ENCODE data around the gene TEX2. TPM values are rescaled to one million over a fixed set of nuclear protein-coding genes. Genes with fewer than 3 reads are reported as not detected.
A peak's percentile ranks its signal among the peaks of the same experiment; 100 is the strongest.

The TEX2 gene
- total RNA-seq, 6 experiments from 2014 or later, result 29.1 to 46.6 (median 33.7) TPM

- peaks cover 0 to 63% (median 18%) of the 10 kb centered on the region in 4 donors for H3K4me1 ChIP-seq
- intact Hi-C loops (cut with DNase I), result no loop called here
- DNase-seq, result peak in 1 of 3 donors; percentile 39
- 54% methylated on average over 5 of the region's 5 CpGs for WGBS (ENCODE audit: insufficient coverage, low coverage, low lambda C conversion rate, missing lambda C conversion rate)
- no peaks in the 10 kb centered on the region for H3K9me3 ChIP-seq
- ATAC-seq, result peak; percentile 62 to 77 (median 72)
- H3K27ac ChIP-seq, result peak overlapping the region; percentile 32 to 72 (median 48)
- no peaks in the 10 kb centered on the region for H3K27me3 ChIP-seq
- TF ChIP-seq POLR2A (IDR thresholded peaks at IDR 0.05) (no peak), CTCF (IDR thresholded peaks at IDR 0.05) (no peak)
- H3K36me3 ChIP-seq, result no peaks in the 10 kb centered on the region
- H3K4me3 ChIP-seq, result no peak overlapping the region
Measured at GRCh38 chr17:64107500-64108236, 155.4 kb downstream of the TEX2 start.

GRCh38 chr17:64106918-64107317 is 156.1 kb downstream of the TEX2 start:
- WGBS (ENCODE audit: insufficient coverage, low coverage, low lambda C conversion rate, missing lambda C conversion rate), result 41% methylated on average over 3 of the region's 3 CpGs
- DNase-seq (peak in 1 of 3 donors; percentile 43), ATAC-seq (peak; percentile 37 to 64 (median 59))
- Histone ChIP-seq H3K27me3 (no peaks in the 10 kb centered on the region), H3K4me1 (peaks cover 0 to 63% (median 18%) of the 10 kb centered on the region in 4 donors), H3K27ac (peak overlapping the region; percentile 32 to 72 (median 48)), H3K4me3 (no peak overlapping the region), H3K36me3 (no peaks in the 10 kb centered on the region), H3K9me3 (no peaks in the 10 kb centered on the region)
- intact Hi-C loops (cut with DNase I), result no loop called here
- TF ChIP-seq POLR2A (IDR thresholded peaks at IDR 0.05), result no peak
- no peak for TF ChIP-seq CTCF (IDR thresholded peaks at IDR 0.05)

- DNase-seq (peak in 1 of 3 donors; percentile 37), ATAC-seq (no peak)
- Histone ChIP-seq H3K4me3 (no peak overlapping the region), H3K4me1 (peaks cover 0 to 54% (median 16%) of the 10 kb centered on the region in 4 donors), H3K36me3 (no peaks in the 10 kb centered on the region), H3K27ac (peak overlapping the region in 1 of 3 donors; percentile 61), H3K9me3 (no peaks in the 10 kb centered on the region), H3K27me3 (no peaks in the 10 kb centered on the region)
- WGBS (ENCODE audit: insufficient coverage, low coverage, low lambda C conversion rate, missing lambda C conversion rate), result 79% methylated on average over 4 of the region's 5 CpGs
- TF ChIP-seq POLR2A (IDR thresholded peaks at IDR 0.05) (no peak), CTCF (IDR thresholded peaks at IDR 0.05) (no peak)
- intact Hi-C loops (cut with DNase I), result no loop called here
Measured at GRCh38 chr17:64103391-64104364, 159.4 kb downstream of the TEX2 start.

GRCh38 chr17:64102627-64103390 is 160.3 kb downstream of the TEX2 start:
- H3K27ac ChIP-seq, result no peak overlapping the region
- no peak for ATAC-seq
- H3K27me3 ChIP-seq, result no peaks in the 10 kb centered on the region
- WGBS (ENCODE audit: insufficient coverage, low coverage, low lambda C conversion rate, missing lambda C conversion rate), result 89% methylated on average over 6 of the region's 7 CpGs
- H3K4me3 ChIP-seq, result no peak overlapping the region
- peaks cover 0 to 7% (median 0%) of the 10 kb centered on the region in 4 donors for H3K36me3 ChIP-seq
- DNase-seq, result peak in 1 of 3 donors; percentile 29
- no peaks in the 10 kb centered on the region for H3K9me3 ChIP-seq
- H3K4me1 ChIP-seq, result peaks cover 0 to 45% (median 12%) of the 10 kb centered on the region in 4 donors
- TF ChIP-seq POLR2A (IDR thresholded peaks at IDR 0.05), result no peak
- no peak for TF ChIP-seq CTCF (IDR thresholded peaks at IDR 0.05)
- intact Hi-C loops (cut with DNase I), result no loop called here
